GM19035 (cell line): ENCODE data around the gene NCK2.

Experiments used
- ATAC-seq: cut with Tn5 transposase; IDR thresholded peaks from one replicate; pipeline ENCODE4 v1.9.1; 2021; ENCODE audit not compliant: unreplicated experiment

The NCK2 gene

DNA sequence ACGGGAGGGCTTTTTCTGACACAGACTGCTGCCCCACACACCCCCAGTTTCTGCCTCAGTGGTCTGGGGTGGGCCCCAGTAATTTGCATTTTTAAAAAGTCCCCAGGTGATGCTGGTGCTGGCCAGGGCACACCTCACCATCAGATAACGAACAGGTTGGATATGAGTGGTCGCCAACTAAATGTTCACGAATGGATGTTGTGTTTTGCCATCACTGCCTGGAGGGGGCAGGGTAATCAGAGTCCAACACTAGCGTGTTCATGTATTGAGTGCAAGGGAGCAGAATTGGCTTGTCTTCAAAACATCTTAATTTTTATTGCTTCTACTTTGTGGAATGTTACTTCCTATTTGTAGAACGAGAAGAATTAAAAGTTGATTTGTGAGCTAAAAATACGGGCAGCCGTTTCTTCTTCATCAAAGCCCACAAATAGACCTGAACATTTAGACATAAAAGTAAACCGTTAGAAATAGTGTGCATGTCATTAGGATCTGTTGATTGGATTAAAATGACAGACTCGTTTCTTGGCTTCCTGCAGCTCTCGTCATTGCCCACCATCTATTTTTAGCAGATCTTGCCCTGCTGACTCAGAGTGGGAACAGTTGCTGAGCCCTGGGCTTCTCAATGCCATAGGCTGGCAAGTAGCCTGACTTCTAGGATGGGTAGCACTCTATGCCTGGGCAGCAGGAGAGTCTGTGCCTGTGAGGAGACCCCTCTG is 45.2 kb downstream of the NCK2 start:
- peak; percentile 59 for ATAC-seq

DNA sequence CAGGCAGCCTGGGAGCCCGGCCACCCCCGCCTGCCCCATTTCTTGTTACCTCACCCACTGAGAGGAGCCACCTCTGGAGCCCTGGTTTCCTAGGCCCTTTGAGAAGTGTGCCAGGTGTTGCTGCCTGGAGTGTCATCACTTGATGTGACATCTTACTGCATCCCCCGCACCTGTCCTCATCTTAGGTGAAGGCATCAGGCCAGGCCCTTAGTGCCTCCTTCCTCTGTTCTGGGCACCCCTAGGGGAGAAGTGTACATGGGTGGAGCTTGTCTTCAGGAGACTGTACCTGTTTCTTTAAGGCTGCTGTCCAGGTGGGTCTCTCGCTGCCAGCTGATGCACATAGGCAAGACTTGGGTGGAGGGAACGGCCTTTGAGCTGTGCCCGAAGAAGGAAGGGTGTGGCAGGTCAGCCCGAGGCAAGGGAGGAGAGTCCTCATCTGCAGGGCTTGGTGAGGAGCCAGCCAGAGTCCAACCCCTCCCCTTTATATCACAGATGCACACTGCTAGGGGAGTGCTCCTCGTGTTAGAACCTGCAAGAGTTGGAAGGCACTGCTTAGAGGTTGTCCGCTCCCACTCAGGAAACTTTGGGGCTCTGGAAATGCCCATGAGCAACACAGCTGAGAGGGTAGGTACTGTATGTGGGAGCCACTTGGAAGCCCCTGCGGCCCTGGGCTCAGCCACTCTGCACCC is 45.9 kb downstream of the NCK2 start:
- peak; percentile 22 for ATAC-seq

DNA sequence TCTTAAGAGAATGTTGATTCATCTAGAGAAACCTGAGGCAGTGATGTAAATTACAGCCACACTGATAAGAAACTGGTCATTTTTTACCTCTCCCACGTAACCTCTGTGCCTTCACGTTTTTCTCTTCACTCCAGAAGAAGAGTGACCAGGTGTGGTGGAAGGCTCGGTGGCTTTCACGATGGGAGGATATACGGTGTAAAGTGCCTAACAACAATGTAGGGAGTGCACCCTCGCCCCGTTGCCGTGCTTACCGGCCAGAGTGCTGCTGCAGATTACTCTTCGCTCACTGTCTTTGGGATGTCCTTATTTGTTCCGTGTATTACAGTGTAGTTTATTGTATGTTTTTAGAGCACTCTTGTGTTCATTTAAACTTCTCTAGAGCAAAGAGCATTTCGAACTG is 46.5 kb downstream of the NCK2 start:
- no peak for ATAC-seq

DNA sequence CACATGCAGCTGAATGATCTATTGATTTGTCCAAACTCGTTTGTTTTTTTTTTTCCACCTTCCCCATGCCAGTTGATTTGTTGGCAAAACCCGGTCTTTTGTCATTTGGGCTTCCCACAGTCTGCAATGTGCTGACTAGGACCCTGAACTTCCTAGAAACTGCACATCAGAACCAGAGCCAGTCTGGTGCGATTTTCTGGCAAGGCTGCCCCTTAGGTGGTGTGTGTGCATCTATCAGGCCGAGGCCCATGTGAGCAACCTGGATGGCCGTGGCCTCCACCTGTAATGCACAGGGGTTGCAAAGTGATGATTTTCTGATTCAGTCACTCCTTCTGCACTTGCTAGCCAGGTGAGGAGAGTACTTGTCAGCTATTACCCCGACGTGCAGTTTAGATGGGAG is 47.8 kb downstream of the NCK2 start:
- ATAC-seq = no peak

DNA sequence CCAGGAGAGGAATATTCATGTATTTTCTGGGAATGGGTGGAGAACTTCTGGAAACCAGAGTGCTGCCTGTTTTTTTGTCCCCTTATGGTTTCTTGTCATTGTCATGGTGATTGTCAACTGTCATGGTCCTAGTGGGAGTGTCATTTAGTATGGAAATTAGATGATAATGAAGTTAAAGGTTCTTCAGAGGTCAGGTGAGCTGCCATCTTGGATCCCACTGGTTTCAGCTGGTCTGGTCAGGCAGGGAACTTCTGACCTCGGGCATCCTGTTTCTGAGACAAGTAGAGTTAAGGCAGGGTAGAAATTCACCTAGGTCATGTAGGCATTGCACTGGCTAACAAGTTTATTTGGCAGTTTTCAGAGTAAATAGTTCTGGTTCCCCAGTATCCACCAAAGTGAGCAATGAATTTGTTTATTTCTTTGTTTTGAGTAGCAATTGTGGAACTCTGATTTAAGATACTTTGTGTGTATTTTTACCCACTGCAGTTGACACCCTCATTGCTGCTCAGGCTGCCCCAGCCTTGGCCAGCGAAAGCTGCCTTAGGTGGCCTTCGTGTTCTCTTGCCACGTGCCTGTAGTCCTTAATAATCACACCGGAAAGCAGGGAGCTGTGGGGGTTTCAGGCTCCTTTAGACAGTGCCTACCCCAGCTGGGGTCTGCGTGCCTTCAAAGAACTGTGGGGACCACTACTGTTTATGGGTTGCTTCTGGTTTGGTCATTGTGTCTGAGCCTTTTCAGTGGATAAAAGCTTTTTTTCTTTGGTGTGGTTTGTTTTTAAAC is 48.7 kb downstream of the NCK2 start:
- ATAC-seq = no peak

DNA sequence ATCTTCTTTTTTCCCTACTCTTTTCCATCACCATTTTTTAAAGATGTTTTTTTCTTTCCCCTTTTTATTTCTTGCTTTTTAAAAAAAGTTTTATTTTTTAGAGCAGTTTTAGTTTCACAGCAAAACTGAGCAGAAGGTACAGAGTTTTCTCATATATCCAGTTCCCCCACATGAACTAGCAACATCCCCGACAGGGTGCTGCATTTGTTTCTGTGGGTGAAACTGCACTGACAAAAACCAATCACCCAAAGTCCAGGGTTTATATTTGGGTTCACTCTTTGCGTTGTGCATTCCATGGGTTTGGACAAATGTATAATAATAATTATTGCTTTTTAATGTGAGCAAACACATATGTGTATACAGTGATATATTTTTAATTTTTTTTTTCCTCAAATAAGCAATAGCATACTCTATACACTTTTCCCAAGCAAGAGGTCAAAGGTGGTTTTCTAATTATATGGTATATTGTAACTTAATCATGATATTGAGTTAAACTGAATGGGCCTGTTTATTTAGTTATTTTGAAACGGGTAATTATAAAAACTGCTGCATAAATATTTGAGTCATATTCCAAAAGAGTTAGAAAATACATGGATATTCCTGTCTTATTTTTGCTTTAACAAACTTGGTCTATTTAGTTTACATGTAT is 50.3 kb downstream of the NCK2 start:
- ATAC-seq = no peak

DNA sequence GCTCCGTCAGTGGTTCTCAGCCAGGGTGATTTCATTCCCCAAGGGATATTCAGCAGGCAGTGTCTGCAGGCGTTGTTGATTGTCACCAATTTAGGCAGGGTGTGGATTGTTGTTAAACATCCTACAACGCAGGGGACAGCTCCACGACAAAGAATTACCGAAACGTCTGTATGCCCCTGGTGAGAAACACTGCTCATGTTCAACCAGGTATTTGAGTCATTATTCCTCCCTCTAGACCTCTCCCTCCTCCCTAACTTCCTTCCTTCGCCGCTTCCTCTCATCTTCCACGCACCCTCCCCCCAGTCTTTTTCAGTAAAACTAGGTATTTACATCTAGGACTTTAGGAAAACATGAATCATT is 50.8 kb downstream of the NCK2 start:
- ATAC-seq = no peak

DNA sequence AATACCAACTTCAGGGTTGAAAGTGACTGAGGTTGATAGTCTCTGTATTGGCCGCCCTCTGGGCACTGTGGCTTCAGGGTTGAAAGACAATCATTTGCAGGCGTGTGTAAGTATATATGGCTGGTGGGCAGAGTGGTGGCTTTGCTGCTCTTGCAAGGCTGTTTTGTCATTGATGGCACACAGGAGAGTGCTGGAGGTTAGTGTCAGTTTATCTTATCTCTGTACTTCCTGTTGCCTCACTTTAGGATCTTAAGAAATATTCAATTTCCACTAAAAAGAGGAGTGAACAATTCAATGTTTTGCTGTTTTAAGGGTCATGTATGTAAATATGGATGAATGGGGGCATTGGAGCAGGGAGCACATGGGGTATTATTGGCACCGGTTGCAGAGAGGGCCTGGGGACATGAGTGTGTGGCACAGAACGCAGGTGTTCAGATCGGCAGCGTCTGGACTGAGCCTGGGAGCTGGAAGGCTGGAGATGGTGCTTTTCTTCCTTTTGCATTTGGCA is 51.5 kb downstream of the NCK2 start:
- no peak for ATAC-seq

DNA sequence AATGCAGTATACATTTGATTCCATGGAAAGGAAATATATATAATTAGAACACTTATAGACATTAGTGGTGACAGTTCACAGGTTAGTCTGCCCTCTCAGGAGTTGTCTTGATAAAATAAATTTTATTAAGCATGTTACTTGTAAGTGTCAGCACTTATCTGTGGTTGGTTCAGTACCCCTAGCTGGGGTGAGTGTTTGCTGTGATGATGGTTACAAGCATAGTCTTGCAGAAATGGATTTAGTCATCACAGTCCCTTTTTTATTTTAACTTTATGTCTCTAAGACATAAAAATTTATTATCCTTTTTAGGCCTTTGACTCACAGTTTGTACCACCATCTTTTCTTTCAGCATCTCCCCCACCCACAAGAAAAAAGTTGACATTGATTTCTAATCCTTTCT is 52.1 kb downstream of the NCK2 start:
- ATAC-seq = no peak

DNA sequence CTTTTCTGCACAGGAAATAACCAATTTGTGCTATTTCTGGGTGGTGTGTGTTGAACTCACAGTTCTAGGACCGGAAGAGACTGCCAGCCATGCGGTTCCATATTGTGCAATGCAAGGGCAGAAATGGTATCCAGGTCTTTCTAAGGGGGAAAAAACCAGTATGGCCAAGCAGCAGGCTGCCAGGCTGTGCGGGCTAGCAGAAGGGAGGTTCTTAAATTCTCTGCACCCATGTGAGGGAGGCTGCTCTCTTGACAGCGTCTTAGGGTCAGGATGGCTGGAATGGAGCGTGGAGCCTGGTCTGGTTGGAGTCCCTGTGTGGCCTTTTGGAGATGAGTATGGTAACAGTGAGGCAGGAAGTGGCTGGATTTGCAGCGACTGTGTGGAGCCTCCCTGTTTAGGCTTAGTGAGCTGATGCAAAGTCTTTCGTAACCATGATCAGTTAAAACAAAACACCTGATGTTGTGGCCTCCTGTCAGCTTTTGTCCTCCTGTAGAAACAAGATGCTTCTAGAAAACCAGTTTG is 52.6 kb downstream of the NCK2 start:
- peak; percentile 44 for ATAC-seq

DNA sequence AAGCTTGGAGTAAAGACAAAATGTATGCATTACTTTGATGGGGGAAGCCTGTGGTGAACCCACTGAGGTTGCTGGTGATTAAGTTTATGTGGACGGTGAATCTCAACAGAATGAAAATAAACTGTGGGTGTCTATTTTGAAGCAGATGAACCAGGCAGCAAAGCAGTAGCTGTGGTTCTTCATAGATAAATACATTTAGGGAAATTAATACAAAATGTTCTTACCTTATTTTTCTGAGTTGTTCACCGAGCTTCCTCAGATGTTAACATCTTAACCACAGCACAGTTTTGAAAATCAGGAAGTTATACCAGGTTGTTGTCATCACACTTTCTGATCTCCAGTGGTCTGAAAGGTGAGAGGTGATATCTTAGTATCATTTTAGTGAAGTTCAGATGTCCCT is 53.9 kb downstream of the NCK2 start:
- no peak for ATAC-seq

DNA sequence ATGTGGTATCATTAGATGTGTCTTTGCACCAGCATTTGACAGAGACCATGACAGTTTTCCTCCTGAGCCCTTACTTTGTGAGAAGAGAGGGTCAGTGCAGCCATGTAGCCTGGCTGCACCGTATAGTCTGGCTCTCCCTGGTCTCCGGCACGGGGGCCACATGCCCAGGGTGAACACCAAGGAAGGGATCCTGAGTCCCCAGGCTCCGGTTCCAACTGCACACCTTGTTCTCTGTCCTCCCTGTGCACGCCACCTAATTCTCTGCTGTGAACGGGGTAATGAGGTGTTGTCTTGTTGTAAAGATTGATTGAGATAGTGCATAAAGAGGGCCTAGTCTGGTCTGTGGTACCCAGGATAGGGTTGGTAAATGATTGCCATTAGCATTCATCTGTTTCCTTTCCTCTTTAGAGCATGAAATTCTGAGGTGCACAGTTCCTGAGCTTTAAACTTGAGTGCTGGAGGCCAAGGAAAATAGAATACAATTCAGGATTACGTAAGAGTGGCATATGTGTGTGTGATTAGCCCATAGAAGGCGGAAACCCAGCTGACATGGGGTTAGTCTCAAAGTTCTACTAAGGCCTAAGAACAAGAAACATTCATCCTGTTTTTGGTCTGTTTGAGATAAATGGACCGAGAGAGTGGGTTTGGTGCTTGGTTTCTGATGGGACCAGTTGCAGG is 55.5 kb downstream of the NCK2 start:
- ATAC-seq = no peak

DNA sequence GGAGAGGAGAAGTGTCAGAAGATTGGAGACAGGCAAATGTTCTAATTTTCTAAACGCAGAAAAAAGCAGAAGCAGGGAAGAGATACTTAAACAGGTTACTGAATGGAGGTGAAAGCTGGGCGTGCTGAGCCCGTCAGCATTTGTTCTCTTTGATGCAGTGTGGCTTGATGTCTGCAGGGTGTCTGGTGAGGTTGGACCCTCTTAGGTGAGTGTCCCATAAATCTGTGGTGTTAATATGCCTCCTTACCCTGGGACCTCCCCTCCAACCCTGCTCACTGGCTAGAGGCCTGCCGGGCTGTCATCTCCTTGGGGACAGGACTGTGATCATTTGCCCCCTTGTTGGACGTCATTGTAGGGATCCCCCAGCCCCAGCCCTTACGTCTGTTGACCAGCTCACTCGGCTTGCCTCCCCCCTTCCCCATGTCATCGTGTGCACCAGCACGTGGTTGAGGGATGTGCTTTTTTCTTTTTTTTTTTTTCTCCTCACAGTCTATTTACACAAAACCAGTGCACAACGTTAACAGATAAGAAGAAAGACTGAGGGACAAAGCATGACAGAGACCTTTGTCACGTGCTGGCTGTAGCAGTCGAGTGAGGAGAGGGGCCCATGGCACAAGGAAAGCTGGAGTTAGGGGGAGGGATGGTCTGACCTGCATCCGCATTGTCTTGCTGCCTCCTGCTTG is 56.4 kb downstream of the NCK2 start:
- no peak for ATAC-seq

DNA sequence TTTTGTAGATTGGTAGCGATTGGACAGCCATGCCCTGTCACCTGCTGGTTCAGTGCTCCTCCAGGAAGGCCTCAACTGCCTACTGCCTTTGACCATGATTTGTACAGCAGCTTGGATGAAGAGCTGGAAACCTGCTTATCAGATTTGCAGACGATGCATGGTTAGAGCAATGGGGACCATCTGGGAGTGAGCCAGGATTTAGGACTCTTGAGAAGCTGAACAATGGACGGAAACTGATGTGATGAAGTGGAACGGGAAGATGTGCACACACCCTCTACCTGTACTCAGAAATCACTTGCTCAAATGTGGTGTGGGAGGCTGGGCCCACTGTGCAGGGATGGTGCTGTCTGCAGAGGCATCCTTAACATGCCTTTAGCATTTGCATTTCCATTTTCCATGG is 57.2 kb downstream of the NCK2 start:
- ATAC-seq = no peak

DNA sequence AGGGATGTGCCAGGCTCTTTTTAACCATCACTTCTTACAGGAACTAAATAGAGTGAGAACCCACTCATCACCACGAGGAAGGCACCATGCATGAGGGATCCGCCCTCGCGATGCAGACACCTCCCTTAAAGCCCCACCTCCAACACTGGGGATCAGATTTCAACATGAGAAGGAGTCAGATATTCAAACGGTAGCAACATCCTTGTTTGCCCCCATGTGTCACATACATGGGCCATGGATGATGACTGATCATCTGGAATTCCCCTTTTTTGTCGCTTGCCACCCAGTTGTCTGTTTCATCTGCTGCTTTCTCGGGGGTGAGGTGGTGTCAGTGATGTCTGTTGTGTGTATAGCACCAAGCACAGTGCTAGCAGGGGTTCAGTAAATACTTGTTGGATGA is 57.9 kb downstream of the NCK2 start:
- peak; percentile 54 for ATAC-seq

DNA sequence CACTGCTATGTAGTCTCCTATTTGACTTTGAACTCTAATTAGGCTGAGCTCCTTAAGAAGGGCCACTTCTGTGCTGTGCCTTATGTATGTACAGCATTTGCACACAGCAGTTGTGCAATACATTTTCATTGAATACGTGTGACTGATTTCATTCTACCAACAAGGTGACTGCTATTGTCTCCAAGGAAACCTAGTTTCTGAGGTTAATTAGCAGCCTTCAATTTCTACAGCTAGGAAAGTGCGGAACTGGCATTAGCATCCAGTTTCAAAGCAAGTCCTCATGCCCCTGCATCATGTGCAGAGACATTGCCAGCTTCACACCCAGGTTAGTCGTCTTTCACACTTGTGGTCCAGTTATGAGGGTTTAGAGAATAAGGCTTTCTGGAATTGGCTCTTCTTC is 58.6 kb downstream of the NCK2 start:
- no peak for ATAC-seq

DNA sequence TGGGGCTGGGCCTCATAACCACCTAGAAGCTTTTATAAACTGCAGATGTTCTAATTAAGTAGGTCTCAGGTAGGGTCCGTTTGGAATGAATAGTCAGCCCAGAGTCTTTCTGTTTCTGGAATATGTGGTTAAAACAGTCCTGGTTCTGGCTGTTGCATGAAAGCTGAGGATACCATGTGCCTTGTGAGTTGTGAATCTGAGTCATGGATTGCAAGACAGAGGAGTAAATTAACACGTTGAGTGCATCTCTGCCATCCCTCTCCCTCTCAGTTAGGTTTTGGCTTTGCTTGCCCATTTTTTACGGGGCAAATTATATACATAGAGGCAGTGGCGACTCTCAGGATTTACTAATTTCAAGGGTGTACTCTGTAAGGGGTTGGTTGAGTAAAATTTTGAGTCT is 59.1 kb downstream of the NCK2 start:
- no peak for ATAC-seq

DNA sequence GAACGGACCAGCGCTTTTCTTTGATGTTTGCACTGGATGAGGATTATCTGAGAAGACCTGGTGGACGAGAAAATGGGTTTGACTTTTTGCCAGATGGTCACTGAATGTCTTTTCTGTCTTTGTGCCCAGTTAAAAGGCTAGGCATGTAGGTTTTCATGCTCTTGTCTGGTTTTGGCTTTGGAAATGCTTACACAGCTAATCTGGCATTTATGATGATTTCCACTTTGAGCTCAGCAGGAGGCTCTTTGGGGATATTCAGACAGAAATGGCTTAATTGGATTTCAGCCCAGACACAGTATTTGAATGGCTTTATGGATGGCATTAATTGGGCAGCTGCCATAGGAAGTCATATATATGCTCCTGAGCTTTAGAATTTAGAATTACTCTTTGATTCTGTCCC is 59.6 kb downstream of the NCK2 start:
- ATAC-seq = no peak

DNA sequence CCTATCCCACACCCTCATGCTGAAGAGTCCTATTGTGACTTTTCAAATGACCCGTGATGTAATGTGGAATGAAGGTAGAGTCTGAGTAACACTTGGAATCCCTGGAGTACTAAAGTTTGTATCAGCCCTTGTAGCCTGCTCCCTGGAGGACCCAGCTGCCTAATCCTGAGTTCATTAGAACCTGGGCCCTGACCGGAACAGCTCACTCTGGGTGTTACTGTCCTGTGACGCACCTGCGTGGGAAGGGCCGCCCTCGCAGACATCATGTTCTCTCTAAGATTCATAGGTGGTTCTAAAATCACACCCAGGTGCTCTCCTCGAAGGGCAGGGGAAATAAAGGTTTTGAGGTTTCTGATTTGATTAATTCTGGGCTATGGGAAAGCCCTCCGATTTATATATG is 62.3 kb downstream of the NCK2 start:
- ATAC-seq = no peak

DNA sequence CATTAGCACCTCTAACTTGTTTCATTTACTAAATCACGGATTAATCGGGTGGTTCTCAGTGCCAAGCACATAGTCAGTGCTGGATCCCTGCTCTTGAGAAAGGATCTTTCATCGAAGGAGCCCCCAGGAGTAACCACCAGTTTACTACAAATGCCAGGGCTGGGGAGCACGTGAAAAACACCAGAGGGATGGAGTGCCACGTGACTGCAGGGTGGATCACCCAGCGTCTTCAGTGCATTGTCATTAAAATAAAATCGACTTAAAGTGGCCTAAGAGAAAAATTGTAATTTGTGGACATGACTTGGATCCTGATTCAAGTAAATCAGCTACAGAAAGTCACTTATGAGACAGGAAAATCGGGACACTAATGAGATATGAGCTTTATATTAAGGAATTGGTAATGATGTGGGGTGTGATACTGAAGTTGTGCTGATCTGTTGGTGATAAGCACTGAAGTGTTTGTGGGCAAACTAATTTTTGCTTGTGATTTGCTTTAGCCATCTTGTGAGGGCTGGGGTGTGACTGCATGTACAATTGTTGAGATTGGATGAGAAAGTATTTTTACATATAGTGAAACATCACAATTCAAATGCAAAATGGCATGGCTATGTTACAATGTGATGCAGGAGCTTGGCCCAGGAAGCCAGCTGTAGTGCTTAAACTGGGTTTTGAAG is 63.8 kb downstream of the NCK2 start:
- ATAC-seq = no peak
